Activated effector memory CD4-positive, alpha-beta T cell treated with anti-CD3 and anti-CD28 coated beads, Interleukin-2, amount 50 U/mL, for 16 hours (primary cell): ENCODE data around the gene POLN.
"Not testable (repeated sequence)": the region's sequence is repeated elsewhere in the genome, so short reads cannot be mapped to it uniquely, and the experiment has no call there.

Source experiments
- DNase-seq: peaks from one replicate; pipeline ENCODE4 v3.0.0-alpha.2; 2020

Gene POLN

GRCh38 chr4:2212831-2213230 lies 29.1 kb downstream of the POLN start:
- DNase-seq: no peak

DNA sequence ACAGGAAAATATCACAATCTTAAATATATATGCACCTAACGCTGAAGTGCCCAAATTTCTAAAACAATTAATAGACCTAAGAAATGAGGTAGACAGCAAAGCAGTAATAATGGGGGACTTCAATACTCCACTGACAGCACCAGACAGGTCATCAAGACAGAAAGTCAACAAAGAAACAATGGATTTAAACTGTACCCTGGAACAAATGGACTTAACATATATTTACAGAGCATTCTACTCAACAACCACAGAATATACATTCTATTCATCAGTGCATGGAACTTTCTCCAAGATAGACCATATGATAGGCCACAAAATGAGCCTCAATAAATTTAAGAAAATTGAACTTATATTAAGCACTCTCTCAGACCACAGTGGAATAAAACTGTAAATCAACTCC lies 39.1 kb downstream of the POLN start:
- DNase-seq: not testable (repeated sequence)

DNA sequence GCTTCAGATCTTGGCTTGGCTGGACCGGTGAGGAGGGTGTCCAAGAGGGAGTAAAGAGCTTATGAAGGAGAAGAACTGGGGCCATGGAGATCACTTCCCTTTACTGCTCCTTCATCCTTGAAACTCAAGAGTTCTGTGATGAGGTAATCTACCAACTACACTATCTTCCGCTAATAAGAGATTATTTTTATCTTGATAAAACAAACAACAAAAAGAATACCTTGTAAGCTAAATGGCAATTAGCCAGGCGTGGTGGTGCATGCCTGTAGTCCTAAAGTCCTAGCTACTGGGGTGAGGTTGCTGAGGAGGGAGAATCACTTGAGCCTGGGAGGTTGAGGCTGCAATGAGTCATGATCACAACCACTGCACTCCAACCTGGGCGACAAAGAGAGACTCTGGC lies 47.4 kb downstream of the POLN start:
- DNase-seq: no peak

DNA sequence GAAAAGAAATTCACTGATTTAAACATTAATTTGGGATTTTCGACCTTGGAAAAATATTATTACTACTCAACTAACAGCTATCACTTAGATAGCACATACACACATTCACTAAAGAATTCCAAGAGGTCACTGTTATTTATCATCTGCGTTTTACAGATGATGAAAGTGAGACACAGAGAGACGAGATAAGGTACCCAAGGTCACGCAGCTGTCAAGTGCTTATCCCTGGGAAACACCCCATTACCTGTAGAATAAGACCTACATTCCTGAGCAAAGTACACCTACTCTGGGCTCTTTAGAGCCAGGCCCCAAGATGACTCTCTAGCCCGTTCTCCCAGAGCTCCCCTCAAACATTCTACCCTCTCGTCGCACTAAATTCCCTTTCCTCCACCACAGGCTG lies 48.6 kb downstream of the POLN start:
- no peak for DNase-seq

DNA sequence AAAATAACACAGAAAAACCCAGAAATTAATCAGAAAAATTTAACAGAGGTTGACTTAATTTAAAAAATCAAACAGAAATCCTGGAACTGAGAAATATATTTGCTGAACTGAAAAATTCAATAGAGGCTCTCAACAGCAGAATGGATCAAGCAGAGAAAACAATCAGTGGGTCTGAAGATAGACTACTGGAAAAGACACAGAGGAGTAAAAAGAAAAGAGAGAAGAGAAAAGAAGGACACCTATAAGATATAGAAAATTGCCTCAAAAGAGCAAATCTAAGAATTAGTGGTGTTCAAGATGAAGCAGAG lies 55.1 kb downstream of the POLN start:
- DNase-seq: no peak

GRCh38 chr4:2186133-2186864 lies 55.6 kb downstream of the POLN start:
- DNase-seq: no peak

DNA sequence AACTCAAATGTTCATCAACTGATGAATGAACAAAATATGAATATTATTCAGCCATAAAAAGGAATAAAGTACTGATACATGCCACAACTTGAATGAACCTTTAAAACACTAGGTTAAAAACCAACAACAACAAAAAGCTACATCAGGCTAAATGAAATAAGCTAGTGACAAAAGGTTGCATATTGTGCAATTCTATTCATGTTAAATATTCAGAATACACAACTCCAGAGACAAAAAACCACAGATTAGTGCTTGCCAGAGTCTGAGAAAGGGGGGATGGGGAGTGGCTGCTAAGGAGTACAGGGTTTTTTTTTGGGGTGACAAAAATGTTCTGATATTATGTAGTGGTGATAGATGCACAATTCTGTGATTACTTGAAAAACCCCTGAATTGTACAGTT lies 58.5 kb downstream of the POLN start:
- DNase-seq: no peak

DNA sequence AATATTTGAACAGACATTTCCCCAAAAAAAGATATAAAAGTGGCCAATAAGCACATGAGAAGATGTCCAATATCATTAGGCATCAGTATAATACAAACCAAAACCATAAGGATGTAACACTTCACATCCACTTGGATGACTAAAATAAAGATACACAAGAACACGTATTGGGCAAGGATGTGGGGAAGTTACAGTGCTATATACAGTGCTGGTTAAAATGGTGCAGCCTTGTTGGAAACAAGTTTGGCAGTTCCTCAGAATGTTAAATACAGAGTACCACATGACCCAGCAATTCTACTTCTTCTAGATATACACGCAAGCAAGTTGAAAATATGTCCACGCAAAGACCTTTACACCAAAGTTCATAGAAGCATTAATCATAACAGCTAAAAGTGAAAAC lies 58.9 kb downstream of the POLN start:
- DNase-seq: no peak

GRCh38 chr4:2180410-2180809 lies 61.5 kb downstream of the POLN start:
- no peak for DNase-seq

DNA sequence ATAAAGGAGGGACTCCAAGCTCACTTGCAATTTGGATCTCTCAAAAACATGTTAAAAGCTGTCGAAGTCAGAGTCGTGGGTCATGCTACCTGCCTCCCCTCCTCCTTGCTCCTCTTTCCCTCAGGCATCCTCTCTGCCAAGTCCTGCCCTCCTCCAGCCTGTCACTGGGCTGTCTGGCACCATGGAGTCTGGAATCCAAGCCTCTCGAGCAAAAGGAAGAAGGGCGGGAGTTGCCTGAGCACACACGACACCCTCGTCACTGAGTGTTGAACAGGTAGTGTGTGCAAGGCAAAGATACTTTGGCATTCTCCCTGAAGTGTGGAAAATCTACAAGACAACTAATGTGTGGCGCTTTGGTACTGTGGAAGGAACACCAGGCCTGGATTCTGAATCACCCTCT lies 62.2 kb downstream of the POLN start:
- DNase-seq: no peak

GRCh38 chr4:2178986-2179385 lies 62.9 kb downstream of the POLN start:
- no peak for DNase-seq

GRCh38 chr4:2177443-2178093 lies 64.4 kb downstream of the POLN start:
- no peak for DNase-seq

DNA sequence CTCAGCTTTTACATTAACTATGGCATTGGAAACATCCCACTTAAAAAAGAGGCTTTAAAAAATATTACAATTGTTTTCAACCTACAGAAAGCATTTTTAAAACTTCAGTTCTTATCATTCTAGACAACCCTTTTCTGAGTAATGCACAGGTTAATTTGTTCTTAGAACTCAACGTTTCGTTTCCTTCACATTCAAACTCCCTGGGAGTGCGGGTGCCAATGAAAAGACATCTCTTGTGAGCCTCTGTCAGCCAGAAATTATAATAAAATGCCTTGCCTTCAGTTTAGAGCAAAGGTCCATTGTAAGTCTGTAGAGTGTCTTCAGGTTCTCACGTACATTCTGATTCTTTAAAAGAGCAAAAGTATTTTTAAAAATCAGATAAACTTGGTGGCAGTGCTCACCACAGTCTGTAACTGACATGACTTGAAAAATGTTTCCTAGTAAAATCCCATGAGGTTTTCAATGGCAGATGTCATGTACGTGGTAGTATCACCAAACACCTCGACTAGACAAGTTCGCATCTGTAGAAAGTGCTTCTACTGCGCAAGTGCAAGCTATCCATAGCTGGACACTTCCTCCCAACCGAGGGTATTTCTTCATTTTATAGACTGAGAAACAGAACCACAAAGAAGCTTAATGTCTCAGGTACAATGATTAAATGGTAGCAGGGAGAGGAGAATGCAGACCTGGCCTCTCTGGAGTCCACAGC lies 65.8 kb downstream of the POLN start:
- no peak for DNase-seq

- DNase-seq: no peak
These were observed 67.9 kb downstream of the POLN start for GRCh38 chr4:2174061-2174460.

DNA sequence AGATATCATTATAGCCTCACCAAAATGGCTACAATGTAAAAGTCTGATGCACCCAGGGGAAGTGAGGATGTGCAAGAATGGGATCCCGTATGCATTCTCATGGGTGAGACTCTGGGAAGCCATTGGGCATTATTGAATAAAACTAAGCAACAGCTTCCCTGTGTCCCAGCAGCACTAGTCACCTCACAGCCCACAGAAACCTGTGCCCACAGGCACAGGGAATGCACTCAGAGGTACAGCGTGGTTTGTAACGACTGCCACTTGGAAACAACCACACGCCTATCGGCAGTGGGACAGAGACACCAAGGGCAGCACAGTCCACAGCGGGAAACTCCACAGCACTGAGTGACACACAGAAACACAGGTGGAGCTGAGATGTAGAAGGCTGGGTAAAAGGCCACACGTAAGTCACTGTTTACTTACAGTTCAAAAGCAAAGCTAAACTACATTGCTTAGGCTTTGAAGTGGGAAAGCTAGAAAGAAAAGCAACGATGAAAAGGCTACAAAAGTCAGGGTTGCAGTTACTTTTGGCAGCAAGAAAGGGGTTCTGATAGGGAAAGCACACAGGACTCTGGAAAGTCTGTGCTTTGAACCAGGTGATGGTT lies 69.2 kb downstream of the POLN start:
- DNase-seq: no peak

- no peak for DNase-seq
These were observed 69.8 kb downstream of the POLN start for GRCh38 chr4:2172161-2172560.

DNA sequence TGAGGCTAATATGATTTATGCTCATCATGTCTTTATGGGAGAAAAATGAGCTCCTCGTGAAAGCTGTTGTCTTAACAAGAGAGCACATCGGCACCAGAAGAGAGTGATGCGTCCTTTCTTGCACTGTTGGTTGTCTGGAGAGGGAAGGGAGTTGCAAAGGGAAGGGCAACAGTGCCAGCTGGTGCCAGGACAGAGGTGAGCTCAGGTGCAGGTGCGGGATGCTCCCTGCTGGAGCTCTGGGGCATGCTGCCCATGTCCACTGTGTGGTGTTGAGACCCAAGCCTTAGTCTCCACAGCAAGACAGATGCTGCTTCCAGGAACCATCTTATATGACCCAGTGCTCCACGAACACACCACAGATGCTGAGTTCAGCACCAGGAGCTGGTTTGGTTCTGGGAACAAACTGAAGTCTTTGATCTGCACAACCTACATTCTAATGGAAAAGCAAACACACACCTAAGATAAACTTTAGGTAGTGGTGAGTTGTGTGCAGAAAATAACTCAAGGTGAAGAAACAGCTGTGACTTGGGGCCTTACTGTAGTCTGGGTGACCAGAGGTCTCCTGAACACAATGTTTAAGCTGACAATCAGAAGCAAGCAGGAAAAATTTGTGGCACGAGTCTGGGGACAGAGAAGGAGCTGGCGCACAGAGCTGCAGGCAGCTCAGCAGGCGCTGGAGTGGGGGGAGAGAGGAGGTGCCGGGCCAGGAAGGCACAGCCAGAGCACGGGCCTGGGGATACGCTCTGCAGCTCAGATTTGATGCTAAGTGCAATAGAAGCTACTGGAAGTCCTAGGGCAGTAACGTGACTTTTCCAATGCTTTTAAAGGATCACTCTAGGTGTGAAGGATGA lies 73.2 kb downstream of the POLN start:
- no peak for DNase-seq

DNA sequence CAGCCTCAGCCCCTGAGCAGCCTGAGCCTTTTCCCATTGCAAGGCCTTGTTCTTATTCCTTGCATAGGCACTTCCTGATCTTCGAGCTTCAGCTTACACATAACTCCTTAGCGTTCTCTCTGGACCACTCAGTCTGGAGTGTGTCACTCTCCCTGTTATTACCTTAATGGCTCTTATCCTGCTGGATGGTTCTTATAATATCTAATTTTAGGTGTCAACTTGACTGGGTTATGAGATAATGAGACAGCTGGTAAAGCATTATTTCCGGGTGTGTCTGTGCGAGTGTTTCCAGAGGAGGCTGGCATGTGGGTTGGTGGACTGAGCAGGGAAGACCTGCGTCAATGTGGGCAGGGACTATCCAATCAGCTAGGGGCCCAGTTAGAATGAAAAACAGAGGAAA lies 75.7 kb downstream of the POLN start:
- no peak for DNase-seq

DNA sequence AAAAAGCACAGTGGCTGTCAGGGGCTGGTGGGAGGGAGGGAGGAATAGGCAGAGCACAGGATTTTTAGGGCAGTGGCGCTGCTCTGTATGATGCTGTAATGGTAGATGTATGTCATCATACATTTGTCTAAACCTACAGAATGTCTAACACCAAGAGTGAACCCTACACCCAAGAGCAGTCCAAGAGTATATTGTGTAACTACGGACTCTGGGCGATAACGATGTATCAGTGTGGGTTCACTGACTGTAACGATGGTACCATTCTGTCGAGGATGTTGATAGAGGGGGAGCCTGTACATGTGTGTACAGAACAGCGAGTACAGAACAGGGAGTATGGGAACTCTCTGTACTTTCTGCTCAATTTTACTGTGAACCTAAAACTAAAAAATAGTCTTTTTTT lies 76.5 kb downstream of the POLN start:
- no peak for DNase-seq

DNA sequence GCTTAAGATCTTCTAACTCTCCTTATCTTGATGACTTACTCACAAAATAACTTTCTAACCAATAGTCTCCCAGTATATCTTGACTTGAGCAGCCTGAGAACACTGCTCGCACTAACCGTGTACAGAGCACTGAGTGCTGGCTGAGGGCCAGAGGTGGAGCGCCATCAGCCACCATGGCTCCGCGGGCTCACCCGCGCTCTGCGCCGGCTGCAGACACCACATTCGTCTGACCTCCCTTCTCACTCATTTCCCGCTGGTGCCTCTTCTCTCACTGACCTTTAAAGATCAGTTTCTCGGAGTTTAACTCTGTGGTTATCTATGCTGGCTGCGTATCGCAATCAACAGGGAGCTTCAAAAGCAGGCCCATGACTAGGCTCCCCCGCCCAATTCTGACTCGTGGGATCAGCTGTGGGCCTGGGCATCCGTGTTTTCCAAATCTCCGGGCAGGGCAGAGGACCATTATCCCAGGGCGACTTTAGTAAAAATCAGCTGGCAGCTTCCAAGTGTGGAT lies 78.6 kb downstream of the POLN start:
- no peak for DNase-seq

DNA sequence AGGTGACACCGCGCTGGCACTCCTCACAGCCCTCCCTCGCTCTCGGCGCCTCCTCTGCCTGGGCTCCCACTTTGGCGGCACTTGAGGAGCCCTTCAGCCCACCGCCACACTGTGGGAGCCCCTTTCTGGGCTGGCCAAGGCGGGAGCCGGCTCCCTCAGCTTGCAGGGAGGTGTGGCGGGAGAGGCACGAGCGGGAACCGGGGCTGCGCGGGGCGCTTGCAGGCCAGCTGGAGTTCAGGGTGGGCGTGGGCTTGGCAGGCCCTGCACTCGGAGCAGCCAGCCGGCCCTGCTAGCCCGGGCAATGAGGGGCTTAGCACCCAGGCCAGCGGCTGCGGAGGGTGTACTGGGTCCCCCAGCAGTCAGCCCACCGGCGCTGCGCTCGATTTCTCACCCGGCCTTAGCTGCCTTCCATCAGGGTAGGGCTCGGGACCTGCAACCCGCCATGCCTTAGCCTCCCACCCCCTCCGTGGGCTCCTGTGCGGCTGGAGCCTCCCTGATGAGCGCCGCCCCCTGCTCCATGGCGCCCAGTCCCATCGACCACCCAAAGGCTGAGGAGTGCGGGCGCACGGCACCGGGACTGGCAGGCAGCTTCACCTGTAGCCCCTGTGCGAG lies 80.7 kb downstream of the POLN start:
- DNase-seq: not testable (repeated sequence)

DNA sequence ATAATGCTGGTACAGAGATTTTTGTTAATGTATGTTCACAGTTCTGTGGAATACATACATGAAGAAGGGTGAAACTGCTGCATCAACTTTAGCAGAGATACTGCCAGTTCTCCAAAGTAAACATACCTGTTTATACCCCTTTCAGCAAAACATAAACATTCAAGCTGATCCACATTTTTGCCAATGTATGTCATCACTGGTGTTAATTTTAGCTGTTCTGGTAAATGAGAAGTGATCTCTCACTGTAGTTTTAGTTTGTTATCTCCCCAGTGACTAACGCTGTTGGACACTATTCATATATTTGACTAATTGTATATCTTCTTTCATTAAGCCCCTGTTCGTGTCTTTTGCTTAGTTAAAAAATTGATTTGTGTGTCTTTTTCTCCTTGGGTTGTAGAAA lies 82.0 kb downstream of the POLN start:
- no peak for DNase-seq
